ENCODE measurements around the gene SLC35F4.

The SLC35F4 gene

DNA sequence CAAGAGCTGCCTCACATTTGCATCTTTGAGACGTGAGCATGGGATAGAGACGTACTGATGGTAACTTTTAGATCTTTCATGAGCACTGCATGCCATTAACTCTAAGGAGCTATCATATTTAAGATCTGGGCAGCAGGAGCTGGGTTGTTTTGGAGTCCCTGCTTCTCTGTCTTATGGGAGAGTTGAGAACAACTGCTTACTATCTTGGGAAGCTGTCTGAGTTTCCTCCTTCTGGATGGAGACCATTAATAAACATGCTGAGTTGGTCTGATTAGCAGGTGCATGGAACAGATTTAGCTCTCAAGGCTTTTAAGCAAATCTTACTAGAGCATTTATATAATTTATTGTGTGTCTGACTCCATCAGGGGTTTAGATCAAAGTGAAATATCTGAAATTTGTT, 252.9 kb downstream of the SLC35F4 start:
- DNase-seq (ENCODE audit: low spot score), result no peak

DNA sequence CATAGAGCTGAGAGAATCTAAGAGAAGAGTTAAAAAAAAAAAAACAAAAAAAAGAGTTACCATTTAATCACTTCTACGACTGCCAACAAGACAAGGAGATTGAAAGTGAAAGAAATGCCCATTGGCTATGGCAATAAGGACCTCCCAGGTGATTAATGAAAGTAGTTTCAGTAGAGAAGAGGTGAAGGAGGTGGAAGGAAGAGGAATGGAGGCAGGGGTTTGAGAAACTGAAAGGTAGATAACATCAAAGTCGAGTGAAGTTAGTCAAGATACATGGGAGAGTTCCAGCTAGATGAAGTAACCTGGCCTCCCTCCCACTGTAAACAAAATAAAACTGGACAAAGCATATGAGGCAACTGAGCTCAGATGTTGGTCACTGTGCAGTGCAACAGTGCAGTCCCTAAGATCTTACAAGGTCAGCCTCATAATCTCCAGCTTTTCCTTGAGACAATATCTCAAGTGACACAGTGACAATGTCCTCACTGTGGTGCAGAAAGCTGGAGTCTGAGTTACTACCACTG, 254.3 kb downstream of the SLC35F4 start:
- no peak for DNase-seq (ENCODE audit: low spot score)

GRCh38 chr14:57610631-57611030, 255.3 kb downstream of the SLC35F4 start:
- no peak for DNase-seq (ENCODE audit: low spot score)

DNA sequence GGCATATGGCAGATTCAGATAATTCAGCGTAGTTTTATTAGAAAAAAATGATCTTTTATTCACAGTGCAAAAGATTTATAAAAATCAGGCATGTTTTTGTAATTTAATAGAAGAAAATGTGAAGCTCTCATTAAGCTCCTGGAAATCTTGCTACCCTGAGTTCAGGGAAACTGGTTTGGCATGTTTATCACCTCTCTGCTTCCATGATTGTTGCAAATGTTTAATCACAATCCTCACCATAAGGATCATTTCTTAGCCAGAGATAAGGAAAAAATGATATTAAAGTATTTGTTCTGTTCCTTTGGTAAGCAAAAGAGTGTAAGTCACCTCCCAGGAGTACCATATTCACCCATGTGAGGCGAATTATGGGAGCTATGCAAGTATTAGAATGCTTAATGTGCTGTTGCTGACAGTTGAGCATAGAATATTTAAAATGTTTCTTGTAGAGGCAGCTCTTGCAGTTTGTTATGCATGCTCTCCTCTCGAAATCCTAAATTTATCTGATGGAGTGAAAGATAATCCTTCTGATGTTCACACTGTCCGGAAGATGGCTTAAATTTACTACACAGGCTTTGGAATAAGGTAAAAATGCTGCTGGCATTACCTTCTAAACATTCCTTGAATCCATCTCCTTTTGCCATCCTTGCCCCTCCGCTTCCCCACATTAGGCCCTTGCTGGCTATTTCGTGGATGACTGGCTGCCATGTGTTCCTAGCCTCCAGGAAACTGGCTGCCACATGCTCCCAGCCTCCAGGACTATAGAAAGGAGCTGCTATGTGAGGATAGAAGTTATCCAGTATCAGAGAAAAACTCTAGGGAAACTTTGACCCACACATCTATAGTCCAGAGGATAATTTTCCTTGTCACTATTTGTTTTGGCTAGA, 256.5 kb downstream of the SLC35F4 start:
- DNase-seq (ENCODE audit: low spot score), result no peak

GRCh38 chr14:57607086-57607485, 258.8 kb downstream of the SLC35F4 start:
- DNase-seq (ENCODE audit: low spot score), result no peak

DNA sequence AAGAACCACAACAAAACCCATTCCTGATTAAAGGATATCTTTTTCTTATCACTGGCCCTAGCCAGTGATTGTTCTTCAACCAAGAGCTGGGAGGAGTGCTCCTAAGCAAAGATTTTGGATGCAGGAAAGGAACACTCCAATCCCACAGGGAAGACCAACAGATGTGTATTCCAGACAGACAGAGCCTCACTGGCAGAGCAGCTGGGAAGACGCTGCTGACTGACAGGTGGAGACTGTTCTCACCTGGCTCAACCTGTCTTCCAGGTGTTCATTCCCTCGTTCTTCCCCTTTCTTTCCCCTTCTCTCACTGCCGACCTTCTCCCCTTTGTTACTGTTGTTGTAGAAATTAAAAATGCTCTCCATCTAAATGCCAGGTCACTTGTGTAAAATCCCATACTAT, 282.5 kb downstream of the SLC35F4 start:
- DNase-seq (ENCODE audit: low spot score), result no peak

DNA sequence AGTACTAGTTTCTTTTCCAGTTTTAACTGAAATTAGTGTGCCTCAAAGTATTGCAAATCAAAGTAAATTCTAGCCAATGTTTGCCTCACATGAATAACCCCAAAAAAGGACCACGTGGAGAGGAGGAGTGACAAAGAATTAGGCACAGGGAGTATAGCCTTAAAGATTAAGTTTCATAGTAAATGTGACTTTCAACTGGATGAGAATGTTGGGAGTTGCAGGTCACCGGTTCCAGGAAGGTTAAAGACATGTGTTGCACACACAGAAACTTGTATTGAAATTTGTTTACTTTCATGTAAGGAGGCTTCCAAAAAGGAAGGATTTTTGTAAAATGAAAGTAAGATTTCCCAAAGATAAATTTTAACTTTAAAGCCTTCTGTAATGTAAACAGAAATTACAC, 283.1 kb downstream of the SLC35F4 start:
- no peak for DNase-seq (ENCODE audit: low spot score)

- DNase-seq (ENCODE audit: low spot score), result no peak
Observed at GRCh38 chr14:57578801-57579200, 287.1 kb downstream of the SLC35F4 start.

- DNase-seq (ENCODE audit: low spot score), result no peak
Observed at GRCh38 chr14:57576498-57576897, 289.4 kb downstream of the SLC35F4 start.

GRCh38 chr14:57575482-57575881, 290.4 kb downstream of the SLC35F4 start:
- no peak for DNase-seq (ENCODE audit: low spot score)

GRCh38 chr14:57574617-57575288, 291.1 kb downstream of the SLC35F4 start:
- DNase-seq (ENCODE audit: low spot score), result no peak

- DNase-seq (ENCODE audit: low spot score), result no peak
Observed at GRCh38 chr14:57573173-57573572, 292.7 kb downstream of the SLC35F4 start.

GRCh38 chr14:57568554-57568953, 297.3 kb downstream of the SLC35F4 start:
- no peak for DNase-seq (ENCODE audit: low spot score)

DNA sequence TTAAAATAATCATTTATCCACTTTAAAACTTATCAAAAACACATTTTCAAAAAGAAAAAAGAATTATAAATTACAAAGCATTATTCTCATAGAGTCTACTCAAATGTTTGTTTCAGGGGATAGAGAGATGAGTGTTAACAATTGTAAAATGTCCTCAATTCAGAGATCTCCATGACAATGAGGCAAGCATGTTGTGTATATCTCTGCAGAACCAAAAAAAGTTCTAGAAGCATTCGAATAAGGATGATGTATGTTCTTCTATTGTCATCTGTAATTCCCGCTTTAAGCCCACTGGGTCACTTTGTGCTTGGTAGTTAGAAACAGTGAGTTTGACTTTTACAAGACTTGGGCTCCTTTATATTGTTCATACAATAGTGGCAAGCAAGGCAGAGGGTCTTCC, 298.7 kb downstream of the SLC35F4 start:
- no peak for DNase-seq (ENCODE audit: low spot score)

DNA sequence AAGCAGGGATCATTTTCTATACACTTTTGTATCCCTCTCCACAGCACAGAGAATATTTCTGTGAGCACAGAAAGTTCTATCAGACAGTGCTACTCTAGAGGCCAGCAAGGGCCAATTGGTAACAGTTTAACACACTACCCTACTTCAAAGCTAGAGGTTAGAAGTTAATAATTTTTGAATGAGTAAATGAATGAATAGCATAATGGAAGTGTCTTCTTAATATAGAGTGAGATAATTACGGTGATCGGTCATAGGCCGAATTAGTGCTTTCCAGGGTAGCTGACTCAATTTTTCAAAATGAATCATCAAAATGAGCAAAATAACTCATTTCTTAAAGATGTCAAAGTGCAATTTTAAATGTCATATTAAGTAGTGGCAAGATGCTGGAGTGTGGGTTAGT, 305.2 kb downstream of the SLC35F4 start:
- DNase-seq (ENCODE audit: low spot score), result no peak

- DNase-seq (ENCODE audit: low spot score), result no peak
Observed at GRCh38 chr14:57559576-57559975, 306.3 kb downstream of the SLC35F4 start.

- DNase-seq (ENCODE audit: low spot score), result no peak
Observed at GRCh38 chr14:57549765-57550420, 316.0 kb downstream of the SLC35F4 start.

GRCh38 chr14:57549016-57549564, 316.8 kb downstream of the SLC35F4 start:
- no peak for DNase-seq (ENCODE audit: low spot score)

- DNase-seq (ENCODE audit: low spot score), result no peak
Observed at GRCh38 chr14:57547131-57547530, 318.8 kb downstream of the SLC35F4 start.

DNA sequence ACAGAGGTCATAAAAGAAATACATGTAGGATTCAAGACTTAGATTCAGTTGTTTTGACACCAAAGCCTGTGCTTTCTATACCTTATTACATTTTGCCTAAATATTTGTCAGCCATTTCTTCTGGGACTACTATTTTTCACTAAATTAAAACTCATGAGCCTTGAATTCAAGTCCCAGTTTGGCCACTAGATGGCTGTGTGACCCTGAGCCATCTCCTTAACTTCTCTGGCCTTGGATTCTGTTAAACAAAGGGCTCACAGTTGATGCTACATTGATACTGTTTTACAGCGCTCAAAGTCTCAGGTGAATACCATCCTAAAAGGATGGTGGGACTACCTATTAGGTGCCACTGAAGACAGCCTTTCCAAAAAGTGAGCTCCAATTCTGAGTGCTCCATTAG, 332.7 kb downstream of the SLC35F4 start:
- no peak for DNase-seq (ENCODE audit: low spot score)

DNA sequence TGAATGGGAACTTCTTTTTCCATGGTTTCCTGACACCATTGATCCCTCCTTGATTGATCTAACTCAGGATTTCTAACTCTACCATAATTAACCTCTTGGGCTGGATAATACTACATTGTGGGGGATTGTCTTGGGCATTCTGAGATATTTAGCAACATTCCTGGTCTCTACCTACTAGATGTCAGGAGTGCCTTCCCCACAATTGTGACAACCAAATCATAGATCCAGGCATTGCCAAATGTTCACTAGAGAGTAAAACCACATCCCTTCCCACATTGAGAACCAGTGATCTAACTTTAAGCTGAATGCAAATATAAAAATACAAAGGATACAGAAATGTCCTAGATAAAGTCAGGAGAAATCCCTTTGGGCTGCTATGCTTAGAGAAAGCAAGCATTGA, 335.3 kb downstream of the SLC35F4 start:
- no peak for DNase-seq (ENCODE audit: low spot score)

- no peak for DNase-seq (ENCODE audit: low spot score)
Observed at GRCh38 chr14:57526942-57527341, 338.9 kb downstream of the SLC35F4 start.

All from hematopoietic multipotent progenitor cell treated with erythropoietin and hydrocortisone succinate and interleukin-3 and kit ligand, for 17 days (in vitro differentiated cells).